ENCODE results near the gene MRM1. TPM values are rescaled to one million over a fixed set of nuclear protein-coding genes. Genes with fewer than 3 reads are reported as not detected.

Gene MRM1
- total and polyA plus RNA-seq, 4 donors, result 3.5 to 9.9 (median 7.8) TPM

- H3K4me1 ChIP-seq (ENCODE audit: control insufficient read depth in 5 of 5, insufficient read depth in 5 of 5, low read length in 5 of 5), result peaks cover 0 to 17% (median 4%) of the 10 kb centered on the region in 5 donors
- H3K9ac ChIP-seq (ENCODE audit: insufficient read depth in 1 of 2, low read length in 2 of 2), result no peak overlapping the region
- no peak overlapping the region for H3K27ac ChIP-seq (ENCODE audit: low read depth in 1 of 2, low read length in 1 of 2)
- no peaks in the 10 kb centered on the region for H3K9me3 ChIP-seq (ENCODE audit: control insufficient read depth in 4 of 4, insufficient read depth in 3 of 4, low read length in 3 of 4)
- no peak overlapping the region for H3K4me3 ChIP-seq
- WGBS, 2 donors, result 92 to 94% methylated on average over 13 of the region's 13 CpGs
- DNase-seq (no peak), ATAC-seq (ENCODE audit: insufficient read depth, low FRiP score) (no peak)
- TF ChIP-seq CTCF (IDR thresholded peaks at IDR 0.05; ENCODE audit: control extremely low read depth, extremely low read depth), result no peak
- no peaks in the 10 kb centered on the region for H3K36me3 ChIP-seq (ENCODE audit: control insufficient read depth in 4 of 4, insufficient read depth in 4 of 4, low read length in 4 of 4)
- no peaks in the 10 kb centered on the region for H3K27me3 ChIP-seq (ENCODE audit: control insufficient read depth in 3 of 3, insufficient read depth in 3 of 3, low read length in 2 of 3)
These were observed 2.4 kb upstream of the MRM1 start for GRCh38 chr17:36598951-36599401.

- Histone ChIP-seq H3K9ac (ENCODE audit: insufficient read depth in 1 of 2, low read length in 2 of 2) (no peak overlapping the region), H3K36me3 (ENCODE audit: control insufficient read depth in 4 of 4, insufficient read depth in 4 of 4, low read length in 4 of 4) (no peaks in the 10 kb centered on the region), H3K4me1 (ENCODE audit: control insufficient read depth in 5 of 5, insufficient read depth in 5 of 5, low read length in 5 of 5) (peaks cover 0 to 17% (median 4%) of the 10 kb centered on the region in 5 donors), H3K27ac (ENCODE audit: low read depth in 1 of 2, low read length in 1 of 2) (no peak overlapping the region), H3K9me3 (ENCODE audit: control insufficient read depth in 4 of 4, insufficient read depth in 3 of 4, low read length in 3 of 4) (no peaks in the 10 kb centered on the region), H3K27me3 (ENCODE audit: control insufficient read depth in 3 of 3, insufficient read depth in 3 of 3, low read length in 2 of 3) (no peaks in the 10 kb centered on the region), H3K4me3 (no peak overlapping the region)
- TF ChIP-seq CTCF (IDR thresholded peaks at IDR 0.05; ENCODE audit: control extremely low read depth, extremely low read depth), result no peak
- no peak for DNase-seq
- WGBS, 2 donors, result 93 to 99% methylated on average over 11 of the region's 11 CpGs
- ATAC-seq (ENCODE audit: insufficient read depth, low FRiP score), result no peak
These were observed 1.7 kb upstream of the MRM1 start for GRCh38 chr17:36599546-36600250.

- H3K4me3 ChIP-seq, result no peak overlapping the region
- ATAC-seq (ENCODE audit: insufficient read depth, low FRiP score) (no peak), DNase-seq (no peak)
- no peaks in the 10 kb centered on the region for H3K9me3 ChIP-seq (ENCODE audit: control insufficient read depth in 4 of 4, insufficient read depth in 3 of 4, low read length in 3 of 4)
- H3K36me3 ChIP-seq (ENCODE audit: control insufficient read depth in 4 of 4, insufficient read depth in 4 of 4, low read length in 4 of 4), result no peaks in the 10 kb centered on the region
- no peaks in the 10 kb centered on the region for H3K27me3 ChIP-seq (ENCODE audit: control insufficient read depth in 3 of 3, insufficient read depth in 3 of 3, low read length in 2 of 3)
- no peak overlapping the region for H3K27ac ChIP-seq (ENCODE audit: low read depth in 1 of 2, low read length in 1 of 2)
- H3K4me1 ChIP-seq (ENCODE audit: control insufficient read depth in 5 of 5, insufficient read depth in 5 of 5, low read length in 5 of 5), result peaks cover 0 to 17% (median 4%) of the 10 kb centered on the region in 5 donors
- WGBS, 2 donors, result 54 to 63% methylated on average over 3 of the region's 3 CpGs
- peak overlapping the region in 1 of 2 donors; percentile 34 for H3K9ac ChIP-seq (ENCODE audit: insufficient read depth in 1 of 2, low read length in 2 of 2)
- TF ChIP-seq CTCF (IDR thresholded peaks at IDR 0.05; ENCODE audit: control extremely low read depth, extremely low read depth), result no peak
These were observed 918 bp upstream of the MRM1 start for GRCh38 chr17:36600465-36600864.
